HG02884 (cell line): ENCODE data around the gene EXOSC3.

ENCODE experiments used
- ATAC-seq: cut with Tn5 transposase; IDR thresholded peaks from one replicate; pipeline ENCODE4 v1.9.1; 2021; ENCODE audit warnings: mild to moderate bottlenecking, moderate library complexity; ENCODE audit not compliant: unreplicated experiment

EXOSC3 gene

GRCh38 chr9:37739222-37739621, 45.6 kb downstream of the EXOSC3 start:
- no peak for ATAC-seq

- no peak for ATAC-seq
These were observed 51.9 kb downstream of the EXOSC3 start for GRCh38 chr9:37732952-37733351.

- ATAC-seq: no peak
These were observed 52.6 kb downstream of the EXOSC3 start for GRCh38 chr9:37732086-37732741.

GRCh38 chr9:37730839-37731238, 54.0 kb downstream of the EXOSC3 start:
- no peak for ATAC-seq

GRCh38 chr9:37730256-37730655, 54.6 kb downstream of the EXOSC3 start:
- no peak for ATAC-seq
